ENCODE data around the gene LDB2. TPM values are rescaled to one million over a fixed set of nuclear protein-coding genes. Genes with fewer than 3 reads are reported as not detected.

The LDB2 gene
- total and polyA plus RNA-seq, 2 donors from 2014 or later, result 26.9 to 59.9 TPM

DNA sequence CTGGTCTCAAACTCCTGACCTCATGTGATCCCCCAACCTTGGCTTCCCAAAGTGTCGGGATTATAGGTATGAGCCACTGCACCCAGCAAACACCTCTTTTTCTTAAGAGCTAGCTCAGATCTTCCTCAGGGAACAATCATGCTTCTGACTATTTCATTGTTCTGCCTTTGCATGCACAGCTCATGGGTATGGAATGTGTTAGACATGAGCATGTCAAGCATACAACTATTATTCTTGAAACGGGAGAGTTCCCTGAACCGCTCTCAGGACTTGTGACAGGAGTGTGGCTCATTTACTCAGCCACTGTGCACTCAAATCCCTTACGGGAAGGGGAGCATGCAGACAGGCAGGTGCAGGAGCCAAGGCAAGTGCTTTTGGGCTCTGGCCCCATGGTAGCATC is 440.5 kb downstream of the LDB2 start:
- no peak for TF ChIP-seq CTCF (IDR thresholded peaks at IDR 0.05; ENCODE audit: borderline replicate concordance, extremely low read depth, insufficient read depth)
- Histone ChIP-seq H3K4me1 (ENCODE audit: control insufficient read depth in 2 of 3, insufficient read depth in 2 of 3, low read depth in 1 of 3, low read length in 3 of 3) (no peaks in the 10 kb centered on the region), H3K27me3 (ENCODE audit: control insufficient read depth, insufficient read depth, low read length) (no peaks in the 10 kb centered on the region), H3K9me3 (ENCODE audit: control insufficient read depth in 2 of 3, insufficient read depth in 1 of 3, low read length in 3 of 3) (no peaks in the 10 kb centered on the region), H3K27ac (ENCODE audit: low read depth in 2 of 2, low read length in 2 of 2) (no peak overlapping the region), H3K36me3 (ENCODE audit: control insufficient read depth in 2 of 3, insufficient read depth in 3 of 3, low read length in 3 of 3) (no peaks in the 10 kb centered on the region), H3K4me3 (ENCODE audit: low read length in 3 of 3) (no peak overlapping the region), H3K9ac (ENCODE audit: low read length in 3 of 3) (no peak overlapping the region)
- FAIRE-seq (no peak), DNase-seq (no peak)
- intact Hi-C loops (cut with DNase I), result no loop called here

Measured in kidney (tissue), 14 donors.